IMR-90 (cell line): ENCODE data around the gene ZNF579. TPM values are rescaled to one million over a fixed set of nuclear protein-coding genes. Genes with fewer than 3 reads are reported as not detected.

Source experiments
- ATAC-seq: fragments of 200-7000 bp; cut with Tn5 transposase; 2 replicates; pipeline ENCODE4 v1.9.1; 2020; ENCODE audit warnings: low read depth, mild to moderate bottlenecking, moderate library complexity
- BruUV-seq: library from RNA; stranded (reverse); fragments of 400-500 nt; replicated peaks from 2 replicates; lab custom pipeline; 2021; lab: Mats Ljungman, UMichigan
- CTCF ChIA-PET: fragments of 300-600 bp; formaldehyde crosslinking; extraction: SDS; loops from one replicate; lab custom pipeline; 2021; ENCODE audit warnings: antibody characterized with exemption; lab: Yijun Ruan, JAX
- POLR2A ChIA-PET: fragments of 300-600 bp; sonication (Branson Sonifier 250); formaldehyde crosslinking; loops from one replicate; lab custom pipeline; 2022; ENCODE audit warnings: antibody characterized with exemption; ENCODE audit not compliant: unreplicated experiment; lab: Charles Lee
- DNase-seq: peaks from one replicate; pipeline ENCODE4 v3.0.0; 2013
- H2AFZ ChIP-seq: replicated peaks from 2 replicates; pipeline ENCODE3; 2013; ENCODE audit warnings: low read length, mild to moderate bottlenecking; ENCODE audit not compliant: poor library complexity
- H2AK5ac ChIP-seq: 2 replicates; pipeline ENCODE4 v1.6.1; 2013; ENCODE audit warnings: low read depth, low read length, inconsistent platforms
- H2AK9ac ChIP-seq: replicated peaks from 2 replicates; pipeline ENCODE3; 2013; ENCODE audit warnings: mild to moderate bottlenecking, low read depth, low read length, moderate library complexity; ENCODE audit not compliant: poor library complexity
- H2BK120ac ChIP-seq: 2 replicates; pipeline ENCODE4 v1.6.1; 2013; ENCODE audit warnings: low read depth, low read length, inconsistent platforms
- H2BK15ac ChIP-seq: 3 replicates; pipeline ENCODE4 v1.6.1; 2013; ENCODE audit warnings: low read depth, low read length, inconsistent platforms
- H2BK20ac ChIP-seq: 2 replicates; pipeline ENCODE4 v1.6.1; 2013; ENCODE audit warnings: low read depth, mild to moderate bottlenecking, inconsistent platforms, low read length, moderate library complexity
- H2BK5ac ChIP-seq: 2 replicates; pipeline ENCODE4 v1.6.1; 2013; ENCODE audit warnings: mild to moderate bottlenecking, low read depth, low read length, inconsistent platforms; ENCODE audit not compliant: poor library complexity, severe bottlenecking
- H3K14ac ChIP-seq: replicated peaks from 2 replicates; pipeline ENCODE4 v1.6.1; 2013; ENCODE audit warnings: low read depth, low read length, inconsistent platforms
- H3K18ac ChIP-seq: 2 replicates; pipeline ENCODE4 v1.6.1; 2013; ENCODE audit warnings: low read depth, low read length, control low read depth
- H3K23ac ChIP-seq: 2 replicates; pipeline ENCODE4 v1.6.1; 2013; ENCODE audit warnings: low read depth, low read length, inconsistent platforms
- H3K27ac ChIP-seq: 2 replicates; pipeline ENCODE4 v1.5.1; 2013; ENCODE audit warnings: mild to moderate bottlenecking, control low read depth, low read length; ENCODE audit not compliant: insufficient read depth
- H3K27me3 ChIP-seq: 2 replicates; pipeline ENCODE4 v1.6.1; 2013; ENCODE audit warnings: low read length; ENCODE audit not compliant: control insufficient read depth, insufficient read depth
- H3K36me3 ChIP-seq: 2 replicates; pipeline ENCODE4 v1.6.1; 2013; ENCODE audit warnings: low read length, mixed read lengths; ENCODE audit not compliant: control insufficient read depth, insufficient read depth
- H3K4ac ChIP-seq: 2 replicates; pipeline ENCODE4 v1.6.1; 2013; ENCODE audit warnings: low read depth, low read length, inconsistent platforms
- H3K4me1 ChIP-seq: 2 replicates; pipeline ENCODE4 v1.6.1; 2013; ENCODE audit warnings: low read length, mixed read lengths; ENCODE audit not compliant: control insufficient read depth, insufficient read depth
- H3K4me2 ChIP-seq: 2 replicates; pipeline ENCODE4 v1.6.1; 2013; ENCODE audit warnings: low read depth, mild to moderate bottlenecking, control low read depth, low read length, moderate library complexity
- H3K4me3 ChIP-seq: 2 replicates; pipeline ENCODE4 v1.5.1; 2013; ENCODE audit warnings: low read depth, mild to moderate bottlenecking, control low read depth, low read length, moderate library complexity; ENCODE audit not compliant: insufficient read depth
- H3K56ac ChIP-seq: 2 replicates; pipeline ENCODE4 v1.6.1; 2013; ENCODE audit warnings: low read length, inconsistent platforms; ENCODE audit not compliant: insufficient read depth; ENCODE audit errors: extremely low read depth
- H3K79me1 ChIP-seq, 2 experiments: 2 replicates each; pipeline ENCODE4 v1.6.1; 2013; ENCODE audit warnings: low read length in 2 of 2, inconsistent platforms in 1 of 2, low read depth in 1 of 2
- H3K9ac ChIP-seq: 2 replicates; pipeline ENCODE4 v1.6.1; 2013; ENCODE audit warnings: low read depth, low read length, control low read depth
- H3K9me1 ChIP-seq: 2 replicates; pipeline ENCODE4 v1.6.1; 2013; ENCODE audit warnings: low read length, inconsistent platforms; ENCODE audit not compliant: insufficient read depth
- H3K9me3 ChIP-seq: 2 replicates; pipeline ENCODE4 v1.6.1; 2013; ENCODE audit warnings: low read length; ENCODE audit not compliant: control insufficient read depth, insufficient read depth
- H4K20me1 ChIP-seq: 2 replicates; pipeline ENCODE4 v1.6.1; 2013; ENCODE audit warnings: low read length, inconsistent platforms; ENCODE audit not compliant: insufficient read depth
- H4K5ac ChIP-seq: 2 replicates; pipeline ENCODE4 v1.6.1; 2013; ENCODE audit warnings: mild to moderate bottlenecking, low read depth, low read length, control low read depth
- H4K8ac ChIP-seq, 2 experiments: 2 replicates each; pipeline ENCODE4 v1.6.1; 2013; ENCODE audit warnings: low read depth in 2 of 2, low read length in 2 of 2, control low read depth in 1 of 2, inconsistent platforms in 1 of 2
- H4K91ac ChIP-seq: 2 replicates; pipeline ENCODE4 v1.6.1; 2013; ENCODE audit warnings: low read depth, low read length, inconsistent platforms; ENCODE audit not compliant: insufficient read depth
- NFE2L2 ChIP-seq: fragments of 150-350 bp; IDR thresholded peaks from 2 replicates; pipeline ENCODE4 v1.6.1; 2016; ENCODE audit warnings: low read depth, mild to moderate bottlenecking, low read length
- POLR2A ChIP-seq: IDR thresholded peaks from 2 replicates; pipeline ENCODE4 v1.6.1; 2012; ENCODE audit warnings: mild to moderate bottlenecking, low read depth, low read length
- RFX5 ChIP-seq: IDR thresholded peaks from 2 replicates; pipeline ENCODE4 v1.8.0; 2012; ENCODE audit warnings: low read depth, mild to moderate bottlenecking, low read length, moderate library complexity
- WGBS, 2 experiments: methylation state at CpG; one replicate each; pipeline versions ENCODE4 v1.1.5 to v1.1.7; 2013; ENCODE audit warnings: missing lambda C conversion rate in 2 of 2; ENCODE audit not compliant: insufficient read length in 1 of 2; ENCODE audit errors: extremely low coverage in 2 of 2; 5-methylcytosine and 5-hydroxymethylcytosine counted together
- dilution Hi-C: fragments of 300-500 bp; cut with HindIII; formaldehyde crosslinking; loops from one replicate; pipeline ENCODE4 v1.14.3; 2018; ENCODE audit warnings: low sequenced_read_pairs; ENCODE audit not compliant: unreplicated experiment
- in situ Hi-C: fragments of 300-500 bp; cut with MboI; formaldehyde crosslinking; loops from 3 replicates; pipeline ENCODE4 v1.14.3; 2019; ENCODE audit warnings: low sequenced_read_pairs, inconsistent platforms, mixed read lengths
- intact Hi-C: fragments of 100-400 bp; cut with micrococcal nuclease; formaldehyde crosslinking; loops from 2 replicates; pipeline ENCODE4 v1.10.0; 2022
- polyA plus RNA-seq, 3 experiments: library from polyadenylated mRNA; depleted of rRNA; stranded (reverse); fragments of >200 nt; gene quantifications; 2 replicates each; pipeline ENCODE4 v1.2.3, GENCODE V29; 2012; ENCODE audit warnings: low replicate concordance in 1 of 3
- total RNA-seq: library from RNA; depleted of rRNA; stranded (reverse); fragments of >200 nt; gene quantifications from 2 replicates; pipeline ENCODE4 v1.2.3, GENCODE V29; 2012

The ZNF579 gene
- total and polyA plus RNA-seq, 2 of the 4 experiments (the other 2 are of a cell fraction) = 0.54 to 9.0 TPM

DNA sequence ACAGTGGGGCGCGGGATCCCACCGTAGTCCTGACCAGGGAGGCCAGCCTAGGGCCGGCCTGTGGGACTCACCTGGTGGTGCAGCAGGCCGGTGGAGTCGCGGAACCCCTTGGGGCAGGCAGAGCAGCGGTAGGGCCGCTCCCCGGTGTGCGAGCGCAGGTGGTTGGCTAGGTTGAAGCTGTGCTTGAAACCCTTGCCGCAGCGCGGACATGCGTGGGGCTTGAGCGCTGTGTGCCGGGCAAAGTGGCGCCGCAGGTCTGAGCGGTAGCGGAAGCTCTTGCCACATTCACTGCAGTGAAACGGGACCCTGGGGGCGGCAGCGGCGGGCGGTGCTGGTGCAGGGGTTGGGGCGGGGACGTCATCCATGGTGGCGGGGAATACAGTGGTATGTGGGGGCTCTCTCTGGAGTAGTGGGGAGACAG is 16.9 kb upstream of the ZNF579 start:
- H3K9me3 ChIP-seq = no peaks in the 10 kb centered on the region
- no peak overlapping the region for H3K4ac ChIP-seq
- BruUV-seq = no TSS peak
- peaks cover 4% of the 10 kb centered on the region; the same call in 1 of the 2 replicates for H3K4me1 ChIP-seq
- no peak overlapping the region for H3K4me2 ChIP-seq
- H2BK15ac ChIP-seq = no peak overlapping the region
- H2BK20ac ChIP-seq = no peak overlapping the region
- DNase-seq (no peak), ATAC-seq (no peak)
- intact Hi-C loops = no loop called here
- H4K8ac ChIP-seq = no peak overlapping the region
- no peak overlapping the region for H3K27ac ChIP-seq
- no peak for TF ChIP-seq POLR2A
- TF ChIP-seq NFE2L2 = no peak
- no peak for TF ChIP-seq RFX5
- peaks cover 31% of the 10 kb centered on the region for H3K36me3 ChIP-seq
- 98% methylated on average over 10 of the region's 30 CpGs; no CpG with 5 or more reads in 1 of the 2 experiments for WGBS, 2 experiments
- H2BK5ac ChIP-seq = no peak overlapping the region
- no peak overlapping the region for H3K14ac ChIP-seq
- dilution Hi-C loops = no loop called here
- H2AFZ ChIP-seq = no peak overlapping the region
- H3K27me3 ChIP-seq = no peaks in the 10 kb centered on the region
- H3K9ac ChIP-seq = no peak overlapping the region
- no peak overlapping the region for H4K91ac ChIP-seq
- no peak overlapping the region for H2BK120ac ChIP-seq
- H2AK9ac ChIP-seq = no peak overlapping the region
- ChIA-PET CTCF (no interaction called here), POLR2A (interaction anchor here (0.5 kb wide), 1 partner anchor 70 kb away, joined by 3 read pairs; no protein-coding TSS in a partner anchor)
- no peak overlapping the region for H3K18ac ChIP-seq
- no peak overlapping the region for H3K23ac ChIP-seq
- in situ Hi-C loops = no loop called here
- no peaks in the 10 kb centered on the region for H4K20me1 ChIP-seq
- no peak overlapping the region for H4K5ac ChIP-seq
- peaks cover 13% of the 10 kb centered on the region for H3K9me1 ChIP-seq
- no peak overlapping the region for H3K4me3 ChIP-seq
- peaks cover 16 to 36% of the 10 kb centered on the region in 2 experiments for H3K79me1 ChIP-seq
- no peak overlapping the region for H3K56ac ChIP-seq
- no peak overlapping the region for H2AK5ac ChIP-seq
